GM19468 (cell line): ENCODE results near the gene MTPN.

Source experiments
- ATAC-seq: cut with Tn5 transposase; IDR thresholded peaks from one replicate; pipeline ENCODE4 v1.9.1; 2021; ENCODE audit warnings: mild to moderate bottlenecking, moderate library complexity, moderate number of reproducible peaks; ENCODE audit not compliant: unreplicated experiment; ENCODE audit errors: extremely low read depth

MTPN gene

DNA sequence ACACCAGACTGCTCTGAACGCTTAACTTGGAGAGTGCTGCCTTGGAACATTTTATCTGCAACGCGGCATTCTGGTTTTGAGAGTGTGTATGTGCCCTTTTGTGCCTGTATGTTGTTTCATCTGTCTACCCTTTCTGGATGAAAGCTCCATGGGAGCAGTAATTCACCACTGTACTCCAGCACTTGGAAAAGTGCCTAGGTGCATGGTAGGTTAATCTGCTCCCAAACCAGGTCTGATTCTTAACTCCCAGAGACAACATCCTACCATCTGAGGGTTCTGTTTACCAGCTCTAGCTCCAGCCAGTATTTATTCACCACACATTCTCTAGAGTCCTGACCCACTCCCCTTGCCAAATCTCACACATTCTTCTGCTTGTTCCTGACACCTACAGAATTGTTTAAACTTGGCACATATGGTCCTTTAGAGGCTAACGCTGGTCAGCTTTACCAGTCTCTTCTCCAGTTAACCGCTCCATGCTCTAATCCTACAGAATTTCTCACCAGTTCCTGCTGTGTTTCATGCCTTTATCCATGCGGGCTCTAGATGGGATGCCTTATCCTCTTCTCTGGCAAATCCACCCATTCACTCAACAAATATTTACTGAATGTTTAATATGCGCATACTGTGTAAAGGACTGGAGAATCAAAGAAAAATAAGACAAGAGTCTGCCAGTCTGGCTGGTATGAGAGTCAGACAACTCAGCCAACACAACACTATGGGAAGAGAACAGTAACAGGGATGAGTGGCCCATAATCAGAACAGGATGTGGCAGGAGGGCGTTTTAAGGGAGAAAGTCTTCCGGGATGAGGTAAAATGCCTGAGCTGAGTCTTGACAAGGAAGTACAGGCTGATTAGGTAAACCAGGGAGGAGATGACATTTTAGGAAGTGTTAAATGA lies 46.3 kb downstream of the MTPN start:
- ATAC-seq = no peak

DNA sequence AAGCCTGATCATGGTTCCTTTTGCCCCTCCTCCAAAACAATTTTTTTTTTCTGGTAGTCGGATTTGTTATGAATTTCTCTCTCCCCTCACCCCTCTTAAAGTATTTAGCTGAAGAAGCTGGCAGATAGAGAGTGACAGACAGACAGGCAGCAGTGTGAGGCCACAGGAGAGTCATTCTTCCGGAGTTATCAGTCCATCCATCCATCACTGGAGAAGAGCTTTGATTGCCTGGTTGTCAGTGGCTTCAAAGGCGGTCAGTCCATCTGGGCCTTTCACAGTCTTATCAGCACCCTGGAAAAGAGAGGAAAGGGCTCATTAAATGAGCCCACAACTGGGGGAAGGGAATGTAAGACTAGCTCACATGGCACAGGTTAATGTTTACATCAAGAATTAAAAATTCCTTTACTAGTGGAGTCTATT lies 47.4 kb downstream of the MTPN start:
- ATAC-seq = no peak

DNA sequence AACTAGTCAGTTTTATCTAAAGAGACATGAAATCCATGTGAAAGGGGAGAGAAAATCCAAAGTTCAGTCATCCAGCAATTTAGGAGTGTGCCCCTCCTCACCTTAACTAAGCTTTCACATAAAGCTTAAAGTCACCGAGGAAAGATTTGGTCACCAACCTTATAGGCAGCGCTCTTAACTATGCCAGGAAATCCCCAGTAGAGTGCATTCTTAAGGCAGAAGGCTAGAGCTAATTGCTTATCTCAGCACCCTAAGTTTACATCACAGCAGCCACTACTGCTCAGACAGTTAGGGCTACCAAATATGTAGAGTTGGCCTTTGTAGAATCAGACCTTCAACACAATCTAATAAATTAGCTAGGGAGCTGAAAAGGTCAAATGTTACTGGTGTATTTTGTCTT lies 47.9 kb downstream of the MTPN start:
- no peak for ATAC-seq

DNA sequence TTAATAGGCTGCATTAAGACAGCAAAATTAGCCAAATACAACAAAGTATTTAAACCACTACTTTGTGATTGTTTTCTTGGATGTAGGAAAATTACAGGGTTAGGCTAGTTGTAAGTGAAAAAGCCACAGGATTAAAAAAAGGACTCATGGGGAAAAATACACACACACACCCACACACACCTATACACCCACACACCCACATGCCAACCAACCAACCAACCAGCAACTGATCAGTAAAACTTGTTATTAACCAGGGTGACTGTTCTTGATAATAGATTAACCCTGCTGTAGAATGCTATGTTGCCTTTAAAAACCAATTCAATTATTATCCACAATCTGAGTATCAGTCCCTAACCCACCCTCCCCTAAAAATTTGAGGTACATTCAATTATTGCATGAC lies 49.0 kb downstream of the MTPN start:
- ATAC-seq = no peak

DNA sequence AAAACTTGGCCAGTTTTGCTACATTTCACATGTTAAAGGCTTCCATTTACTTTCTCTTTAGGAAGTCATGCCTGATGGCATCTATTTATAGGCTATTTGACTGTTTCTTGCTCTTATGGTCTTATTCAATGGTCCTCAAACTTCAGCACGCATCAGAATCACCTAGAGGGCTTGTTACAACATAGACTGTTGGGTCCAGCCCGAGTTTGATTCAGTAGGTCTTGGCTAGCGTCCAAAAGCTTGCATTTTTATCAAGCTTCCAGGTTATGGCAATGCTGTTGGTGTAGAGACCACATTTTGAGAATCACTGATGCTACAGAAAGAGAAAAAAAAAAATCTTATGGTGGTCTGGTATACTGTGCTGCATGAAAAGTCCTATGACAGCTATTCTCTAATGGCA lies 51.9 kb downstream of the MTPN start:
- no peak for ATAC-seq

DNA sequence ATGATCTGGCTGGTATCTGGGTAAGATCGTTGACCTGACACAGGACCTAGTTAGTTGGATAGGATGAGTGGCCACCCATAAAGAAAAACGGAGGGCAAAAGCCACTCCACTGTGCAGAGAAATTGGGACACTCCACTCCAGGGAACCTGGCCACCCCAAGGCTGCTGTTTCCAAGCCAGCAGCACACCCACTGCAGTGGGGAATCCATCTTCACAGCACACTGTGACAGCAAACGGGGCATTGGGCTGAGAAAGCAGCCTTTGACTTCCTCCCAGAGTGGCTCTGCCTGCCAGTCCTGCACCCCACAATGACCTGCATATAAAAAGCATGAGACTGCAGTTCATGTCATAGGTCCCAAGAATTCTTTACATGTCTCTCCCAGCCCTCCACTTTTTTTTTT lies 52.9 kb downstream of the MTPN start:
- no peak for ATAC-seq

DNA sequence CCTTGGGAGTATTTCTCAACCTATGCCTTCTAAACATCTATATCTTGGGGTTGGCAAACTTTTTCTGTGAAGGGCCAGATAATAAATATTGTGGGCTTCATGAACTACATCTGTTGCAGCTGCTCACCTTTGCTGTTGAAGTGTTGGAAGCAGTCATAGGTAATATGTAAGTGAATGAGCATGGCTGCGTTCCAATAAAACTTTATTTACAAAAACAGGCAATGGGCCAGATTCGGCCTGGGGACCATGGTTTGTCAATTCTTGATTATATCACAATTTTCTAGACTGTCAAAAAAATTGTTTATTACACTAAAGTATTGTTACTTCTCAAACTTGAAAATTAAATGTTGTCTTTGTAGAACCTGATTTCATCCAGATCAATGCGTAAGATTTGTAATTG lies 54.9 kb downstream of the MTPN start:
- no peak for ATAC-seq

DNA sequence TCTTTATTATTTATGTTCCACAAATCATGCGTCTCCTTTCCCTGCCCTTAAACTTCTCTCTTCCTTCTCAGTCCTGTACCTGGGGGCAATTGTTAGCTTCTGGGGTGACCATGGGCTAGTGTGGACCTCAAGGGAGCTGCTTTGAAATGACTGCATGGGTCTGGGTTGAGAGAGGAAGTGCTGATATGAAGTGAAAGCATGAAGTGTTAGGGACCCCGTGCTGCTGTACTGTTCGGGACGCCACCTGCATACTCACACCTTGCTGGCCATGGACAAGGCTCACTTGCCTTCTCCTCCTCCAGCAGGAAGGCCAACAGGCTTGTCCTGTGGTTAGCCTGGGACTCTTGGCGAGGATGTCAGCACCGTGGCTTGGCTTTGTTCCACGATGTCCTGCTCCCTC lies 56.7 kb downstream of the MTPN start:
- ATAC-seq = no peak

DNA sequence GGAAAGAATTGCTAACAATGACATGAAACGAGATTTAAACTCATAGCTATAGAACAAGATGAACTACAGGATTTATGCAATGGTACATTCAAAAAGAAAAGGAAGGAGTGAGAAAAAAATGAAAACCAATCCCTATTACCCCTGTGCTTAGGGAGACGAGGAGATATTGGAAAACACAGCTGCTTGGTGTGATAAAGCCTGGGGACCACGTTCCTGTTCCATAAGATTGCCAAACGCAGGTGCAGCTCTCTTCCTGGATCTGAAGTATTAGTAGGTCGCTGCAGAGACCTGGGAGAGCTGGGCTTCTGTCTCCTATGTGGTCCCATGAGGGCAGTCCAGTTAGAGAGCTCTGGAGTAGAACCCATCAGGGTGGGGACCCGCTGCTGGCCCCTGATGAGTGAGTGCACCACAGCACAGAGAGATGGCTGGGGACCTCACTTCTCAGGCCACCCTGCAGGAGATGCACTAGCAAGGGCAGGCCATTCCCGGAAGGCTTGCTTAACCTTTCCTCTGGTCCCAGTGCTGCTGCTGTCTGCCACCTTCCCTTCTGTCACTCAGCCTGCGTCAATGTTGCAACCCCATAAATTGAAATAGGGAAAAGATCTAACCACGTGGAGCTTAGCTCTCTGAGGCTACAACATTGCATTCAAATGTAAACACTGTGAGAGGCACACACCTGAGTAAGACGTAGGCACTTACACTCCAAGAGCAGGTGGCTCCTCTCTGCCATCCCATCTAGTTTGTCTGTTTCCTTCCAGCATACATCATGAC lies 57.9 kb downstream of the MTPN start:
- no peak for ATAC-seq

DNA sequence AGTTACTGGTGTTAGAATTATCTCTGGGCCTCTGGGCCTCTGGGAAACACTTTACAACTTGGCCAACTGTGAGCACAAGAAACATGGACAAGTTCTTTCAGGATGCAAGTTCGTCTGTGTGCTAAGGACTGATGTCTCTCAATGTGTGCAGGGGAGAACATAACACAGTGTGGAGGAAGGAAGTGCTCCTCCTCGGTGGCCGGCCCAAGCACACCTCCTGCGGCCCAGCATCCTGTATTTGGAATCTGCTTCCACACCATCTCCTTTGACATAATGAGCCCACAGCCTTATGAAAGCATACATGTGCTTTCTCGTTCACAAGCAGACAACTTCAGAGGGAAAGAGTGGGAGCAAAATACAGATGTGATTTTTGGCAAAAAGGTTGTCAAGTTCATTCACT lies 59.0 kb downstream of the MTPN start:
- ATAC-seq = no peak

DNA sequence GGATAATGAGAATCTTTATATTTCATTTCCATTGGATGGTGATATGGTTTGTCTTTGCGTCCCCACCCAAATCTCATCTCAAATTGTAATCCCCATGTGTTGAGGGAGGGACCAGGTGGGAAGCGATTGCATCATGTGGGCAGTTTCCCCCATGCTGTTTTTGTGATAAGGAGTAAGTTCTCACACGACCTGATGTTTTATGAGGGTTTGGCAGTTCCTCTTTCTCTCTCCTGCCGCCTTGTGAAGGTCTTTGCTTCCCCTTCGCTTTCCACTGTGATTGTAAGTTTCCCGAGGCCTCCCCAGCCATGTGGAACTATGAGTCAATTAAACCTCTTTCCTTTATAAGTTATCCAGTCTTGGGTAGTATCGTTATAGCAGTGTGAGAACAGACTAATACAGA lies 59.4 kb downstream of the MTPN start:
- no peak for ATAC-seq

DNA sequence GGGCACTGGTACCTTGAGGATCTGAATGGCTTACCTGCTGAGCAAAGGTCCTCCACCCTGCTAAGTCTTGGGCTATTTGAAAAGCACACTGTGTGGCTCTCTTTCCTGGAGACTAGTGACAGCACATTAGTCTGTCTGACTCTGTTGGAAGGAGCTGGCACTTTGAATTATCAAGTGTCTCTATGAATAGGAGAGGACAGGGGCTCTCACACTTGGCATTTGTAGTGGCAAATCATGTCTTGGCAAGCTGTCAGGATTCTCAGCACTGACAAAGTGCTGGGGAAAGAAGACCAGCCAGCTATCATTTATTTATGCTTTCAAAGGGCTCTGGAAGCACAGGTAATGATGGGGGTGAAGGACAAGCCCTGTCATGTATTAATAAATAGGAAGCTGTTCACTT lies 62.8 kb downstream of the MTPN start:
- no peak for ATAC-seq

DNA sequence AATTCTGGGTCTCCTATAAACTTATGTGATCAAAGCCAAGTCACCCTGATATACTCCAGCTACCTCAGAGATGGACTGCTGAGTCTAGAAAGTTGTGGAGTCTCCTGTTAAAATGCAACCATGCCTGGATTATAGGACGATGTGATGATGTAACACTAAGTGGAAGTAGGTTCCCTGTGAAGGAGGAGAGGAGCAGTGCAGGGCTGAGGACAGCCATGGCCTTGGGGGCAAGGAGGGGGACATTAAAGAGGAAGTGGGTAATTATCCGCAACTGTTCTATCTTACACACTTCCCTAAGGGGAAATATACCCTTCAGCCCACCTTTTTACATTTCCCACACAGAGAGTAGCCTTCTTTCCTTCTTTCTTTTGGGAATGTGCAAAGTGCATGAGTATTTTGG lies 63.8 kb downstream of the MTPN start:
- no peak for ATAC-seq

DNA sequence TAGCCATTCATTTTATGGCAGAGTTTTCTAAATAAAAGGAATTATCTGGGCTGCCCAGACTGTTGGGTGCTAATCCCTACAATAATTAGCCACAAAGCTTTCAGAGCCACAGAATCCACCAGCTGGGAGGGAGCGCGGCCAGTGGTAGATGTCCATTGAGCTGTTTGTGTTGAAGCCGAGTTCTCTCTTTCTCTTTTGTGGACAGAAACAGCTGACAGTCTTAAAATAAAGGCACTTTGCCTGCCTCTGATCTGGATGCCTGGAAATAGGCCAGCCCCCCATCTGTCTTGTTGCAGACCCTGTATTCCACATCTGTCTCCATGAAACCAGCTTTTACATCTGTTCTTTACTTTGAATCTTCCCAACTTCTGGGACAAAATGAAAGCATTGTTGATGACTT lies 66.1 kb downstream of the MTPN start:
- no peak for ATAC-seq

DNA sequence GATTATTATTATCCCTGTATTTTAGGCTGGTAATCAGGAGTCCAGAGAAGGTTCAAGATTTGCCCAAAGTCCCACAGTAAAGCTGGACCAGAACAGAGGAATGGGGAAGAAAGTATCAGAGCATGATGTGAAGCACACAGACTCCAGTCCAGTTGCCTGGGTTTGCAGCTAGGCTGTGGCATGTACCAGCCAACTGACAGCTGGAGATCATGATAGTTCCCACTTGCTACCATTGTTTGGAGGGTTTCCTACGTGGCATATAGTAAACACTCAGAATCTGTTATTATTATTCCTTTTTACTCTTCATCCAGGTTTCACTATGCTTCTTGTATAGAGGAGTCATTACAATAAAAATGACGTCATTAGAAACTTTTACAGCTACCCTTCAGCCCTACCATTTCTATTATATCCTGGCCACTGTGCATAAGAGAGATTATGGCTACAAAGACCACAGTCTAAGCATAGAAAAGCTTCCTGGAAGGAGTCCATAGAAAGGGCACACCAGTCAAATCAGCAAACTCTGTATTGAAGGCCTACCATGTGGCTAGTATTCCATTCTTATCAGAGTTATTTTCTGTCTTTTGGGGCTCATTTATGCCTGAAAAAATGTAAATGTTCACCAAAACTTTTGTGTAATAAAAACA lies 66.6 kb downstream of the MTPN start:
- ATAC-seq = no peak

DNA sequence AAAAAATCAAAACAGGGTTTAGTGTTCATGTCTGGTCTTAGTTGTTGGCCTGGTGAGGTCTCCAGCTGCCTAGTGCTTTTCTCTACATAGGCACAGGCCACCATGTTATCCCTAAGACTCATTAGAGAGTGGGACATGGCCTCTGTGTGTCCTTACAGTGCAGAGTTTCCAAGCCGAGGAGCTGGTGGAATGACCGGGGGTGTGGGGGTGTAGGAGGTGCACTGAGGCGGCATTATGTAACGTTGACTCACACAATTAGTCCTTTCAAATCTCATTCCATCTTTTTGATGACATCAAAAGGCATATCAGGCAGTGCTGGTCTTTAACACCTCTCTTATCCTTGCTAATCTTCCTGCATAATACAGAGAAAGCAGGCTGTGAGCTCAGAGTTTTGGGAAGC lies 71.3 kb downstream of the MTPN start:
- no peak for ATAC-seq

DNA sequence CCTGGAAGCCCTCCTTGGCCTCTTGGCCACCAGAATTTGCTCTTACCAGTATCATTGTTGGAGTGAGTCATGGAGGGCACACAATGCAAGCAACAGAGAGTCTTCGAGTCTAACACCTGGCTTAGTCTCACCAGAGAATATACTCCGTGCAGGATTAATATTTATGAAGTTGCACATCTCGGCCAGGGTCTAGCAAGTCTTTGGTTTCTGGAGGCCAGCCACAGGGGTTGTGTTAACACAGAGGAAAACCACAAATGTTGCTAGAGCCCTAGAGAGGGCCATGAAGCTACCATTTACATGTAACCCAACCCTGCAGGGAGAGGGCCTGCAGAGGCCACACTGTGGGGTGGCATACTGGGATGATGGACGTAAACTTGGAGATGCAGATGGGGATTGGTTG lies 71.8 kb downstream of the MTPN start:
- no peak for ATAC-seq

DNA sequence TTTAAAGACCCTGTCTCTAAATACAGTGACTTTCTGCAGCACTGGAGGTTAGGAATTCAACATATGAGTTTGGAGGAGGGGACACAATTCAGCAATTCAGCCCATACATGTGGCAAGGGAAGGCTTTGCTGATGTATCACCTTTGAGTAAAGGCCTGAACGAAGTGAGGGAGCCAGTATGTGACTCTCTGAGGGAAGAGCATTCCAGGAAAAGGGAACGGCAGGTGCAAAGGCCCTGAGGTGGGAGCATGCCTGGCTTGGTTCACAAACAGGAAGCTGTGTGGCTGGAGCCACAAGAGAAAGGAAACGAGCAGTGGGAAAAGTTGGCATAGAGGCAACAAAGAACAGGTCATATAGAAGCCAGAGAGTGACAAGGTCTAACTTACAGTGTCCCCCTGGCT lies 72.9 kb downstream of the MTPN start:
- no peak for ATAC-seq

DNA sequence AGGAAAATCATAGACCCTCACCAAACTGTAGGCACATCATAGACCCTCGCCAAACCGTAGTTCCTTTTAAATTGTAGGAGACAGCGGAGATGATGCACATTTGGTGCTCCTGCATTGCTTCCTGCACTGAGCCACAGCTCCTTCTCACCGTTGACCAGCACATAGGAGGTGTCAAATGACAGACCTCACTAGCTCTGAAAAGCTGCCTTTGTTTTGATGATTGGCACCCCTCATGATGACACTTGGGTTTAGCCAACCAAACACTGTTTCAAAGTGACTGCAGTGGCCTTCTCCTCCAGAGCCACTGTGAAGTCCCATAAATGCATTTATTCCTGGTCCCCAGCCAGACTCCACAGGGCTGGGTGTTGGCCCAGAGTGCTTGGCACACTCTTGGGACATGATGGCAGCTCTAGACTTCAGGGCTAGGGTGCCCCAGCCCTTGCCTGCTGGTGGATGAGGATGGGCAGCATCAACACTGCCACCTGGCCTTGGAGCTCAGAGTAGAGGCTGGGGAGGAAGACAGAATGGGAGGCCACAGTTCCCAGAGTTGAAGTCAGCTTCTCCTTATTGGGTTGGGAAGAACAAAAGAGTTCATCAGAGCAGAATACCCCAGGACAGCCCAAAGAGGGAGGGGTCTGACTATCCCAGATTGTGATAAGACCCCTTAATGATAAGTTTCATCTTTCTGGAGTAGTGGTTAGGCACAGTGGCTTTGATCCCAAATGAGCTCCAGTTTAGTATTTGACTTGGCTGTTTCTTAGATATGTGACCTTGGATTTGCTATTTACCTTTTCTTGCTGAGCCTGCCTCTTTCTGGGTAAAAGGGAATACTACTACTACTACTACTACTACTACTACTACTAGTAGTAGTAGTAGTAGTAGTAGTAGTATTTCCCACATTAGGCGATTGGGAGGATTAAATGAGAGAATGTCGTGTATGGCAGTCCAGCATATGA lies 75.3 kb downstream of the MTPN start:
- ATAC-seq = no peak

DNA sequence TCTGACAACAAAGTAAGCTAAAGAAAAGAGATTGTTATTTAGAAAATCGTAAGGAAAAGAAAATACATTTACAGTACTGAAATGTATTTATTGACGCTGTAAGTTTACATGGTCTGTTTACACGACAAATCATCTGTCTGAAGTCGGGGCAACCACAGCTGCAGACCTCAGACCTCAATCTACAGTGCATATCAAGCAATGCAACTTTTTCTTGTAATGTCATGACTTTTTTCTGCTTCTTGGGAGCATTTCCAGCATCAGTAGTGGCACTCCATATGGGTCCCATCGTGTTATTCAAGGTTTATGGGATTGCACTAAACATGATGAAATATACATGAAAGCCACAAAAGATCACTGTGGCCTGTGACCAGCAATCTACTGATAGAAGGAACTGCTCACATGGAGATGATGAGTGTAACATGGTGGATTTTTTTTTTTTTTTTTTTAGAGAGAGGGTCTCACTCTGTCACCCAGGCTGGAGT lies 77.1 kb downstream of the MTPN start:
- no peak for ATAC-seq
